Thyroid gland (tissue), 4 donors: ENCODE data around the gene NRARP. TPM values are rescaled to one million over a fixed set of nuclear protein-coding genes. Genes with fewer than 3 reads are reported as not detected.

Source experiments
- DNase-seq, 2 donors: peaks; one replicate each; pipeline ENCODE4 v3.0.0-alpha.2; 2019
- H3K27ac ChIP-seq, 3 donors: fragments of 200-600 bp; sonication (generic); 1 replicate in 2 of 3; 2 replicates in 1 of 3; pipeline ENCODE4 v1.5.1; 2016 to 2019; ENCODE audit warnings: mild to moderate bottlenecking in 1 of 3, moderate library complexity in 1 of 3
- H3K27me3 ChIP-seq: fragments of 200-600 bp; sonication (generic); one replicate; pipeline ENCODE4 v1.5.1; 2019
- H3K36me3 ChIP-seq, 2 donors: fragments of 200-600 bp; sonication (generic); one replicate each; pipeline ENCODE4 v1.5.1; 2016 to 2019
- H3K4me1 ChIP-seq, 2 donors: fragments of 200-600 bp; sonication (generic); one replicate each; pipeline ENCODE4 v1.5.1; 2017 to 2019
- H3K4me3 ChIP-seq, 3 donors: fragments of 200-600 bp; sonication (generic); replicated peaks in 1 of 3; 1 replicate in 2 of 3; 2 replicates in 1 of 3; pipeline ENCODE4 v1.5.1; 2016; ENCODE audit warnings: mild to moderate bottlenecking in 1 of 3
- H3K9me3 ChIP-seq: fragments of 200-600 bp; sonication (generic); one replicate; pipeline ENCODE4 v1.5.1; 2017
- POLR2A ChIP-seq, 2 donors: fragments of 450-650 bp; IDR thresholded peaks; one replicate each; pipeline ENCODE4 v1.6.1; 2017; ENCODE audit warnings: antibody characterized with exemption in 2 of 2, mild to moderate bottlenecking in 2 of 2, moderate library complexity in 1 of 2
- WGBS, 2 donors: methylation state at CpG; one replicate each; pipeline ENCODE4 v1.1.5; 2017; 5-methylcytosine and 5-hydroxymethylcytosine counted together
- intact Hi-C: fragments of 100-400 bp; cut with DNase I; formaldehyde crosslinking; loops from one replicate; pipeline ENCODE4 v1.15.1; 2023
- total RNA-seq, 4 donors: library from RNA; depleted of rRNA; stranded (reverse); fragments of >200 nt; gene quantifications; one replicate each; pipeline ENCODE4 v1.2.3, GENCODE V29; 2016
- TF ChIP-seq, protein P1 (sequence below), 6 experiments: fragments of 200-600 bp in 3 of 6; fragments of 450-650 bp in 3 of 6; sonication (generic) in 3 of 6; IDR thresholded peaks; one replicate each; pipeline ENCODE4 v1.5.1; 2016 to 2019; ENCODE audit warnings: antibody characterized with exemption in 6 of 6, mild to moderate bottlenecking in 2 of 6, inconsistent platforms in 1 of 6, moderate library complexity in 1 of 6

Gene NRARP
- total RNA-seq, 4 donors from 2014 or later = 1.8 to 10.2 (median 6.8) TPM

DNA sequence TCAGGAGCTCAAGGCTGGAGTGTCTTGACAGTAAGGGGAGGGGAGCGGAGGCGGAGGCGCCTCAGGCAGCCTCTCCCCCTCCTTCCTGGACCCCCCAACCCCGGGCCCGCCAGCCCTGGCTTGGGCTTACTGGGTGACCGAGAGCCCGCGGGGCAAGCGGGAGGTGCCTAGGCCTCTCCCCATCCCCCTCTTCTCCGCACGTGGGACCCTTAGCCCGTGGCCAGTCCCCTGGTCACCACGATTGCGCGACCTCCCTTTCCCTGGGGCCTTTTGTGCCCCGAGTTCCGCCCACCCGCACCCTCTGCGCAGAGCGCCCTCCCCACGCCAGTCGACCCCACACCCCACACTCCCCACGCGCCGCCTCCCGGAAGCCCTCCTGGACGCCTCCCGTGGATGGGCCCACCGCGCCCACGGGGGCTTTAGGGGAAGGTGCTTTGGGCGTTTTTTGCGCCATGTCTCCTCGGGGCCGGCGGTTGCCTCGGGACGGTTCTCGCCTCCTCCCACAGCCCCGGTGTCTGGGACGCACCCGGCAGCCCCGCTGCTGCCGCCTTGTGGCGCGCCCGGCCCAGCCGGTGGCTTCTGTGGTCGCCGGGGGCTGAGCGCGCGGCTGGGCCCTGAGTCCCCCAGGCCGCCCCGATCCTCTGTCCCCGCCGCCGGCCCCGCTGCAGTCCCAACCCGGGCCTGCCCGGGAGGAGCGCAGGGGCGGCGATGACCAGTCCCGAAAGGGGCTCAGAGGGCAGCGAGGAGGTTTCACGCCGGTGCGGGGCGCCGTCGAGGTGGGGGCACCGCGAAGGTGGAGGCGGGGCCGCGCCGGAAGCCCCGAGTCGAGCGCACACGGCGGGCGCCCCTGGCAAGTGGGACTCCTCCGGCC, 21.4 kb downstream of the NRARP start:
- Histone ChIP-seq H3K9me3 (no peaks in the 10 kb centered on the region), H3K4me1 (peaks cover 22 to 28% of the 10 kb centered on the region in 2 donors), H3K36me3 (no peaks in the 10 kb centered on the region), H3K4me3 (no peak overlapping the region), H3K27me3 (no peaks in the 10 kb centered on the region), H3K27ac (no peak overlapping the region)
- TF ChIP-seq POLR2A (IDR thresholded peaks at IDR 0.05) = no peak
- TF ChIP-seq, protein P1, sequence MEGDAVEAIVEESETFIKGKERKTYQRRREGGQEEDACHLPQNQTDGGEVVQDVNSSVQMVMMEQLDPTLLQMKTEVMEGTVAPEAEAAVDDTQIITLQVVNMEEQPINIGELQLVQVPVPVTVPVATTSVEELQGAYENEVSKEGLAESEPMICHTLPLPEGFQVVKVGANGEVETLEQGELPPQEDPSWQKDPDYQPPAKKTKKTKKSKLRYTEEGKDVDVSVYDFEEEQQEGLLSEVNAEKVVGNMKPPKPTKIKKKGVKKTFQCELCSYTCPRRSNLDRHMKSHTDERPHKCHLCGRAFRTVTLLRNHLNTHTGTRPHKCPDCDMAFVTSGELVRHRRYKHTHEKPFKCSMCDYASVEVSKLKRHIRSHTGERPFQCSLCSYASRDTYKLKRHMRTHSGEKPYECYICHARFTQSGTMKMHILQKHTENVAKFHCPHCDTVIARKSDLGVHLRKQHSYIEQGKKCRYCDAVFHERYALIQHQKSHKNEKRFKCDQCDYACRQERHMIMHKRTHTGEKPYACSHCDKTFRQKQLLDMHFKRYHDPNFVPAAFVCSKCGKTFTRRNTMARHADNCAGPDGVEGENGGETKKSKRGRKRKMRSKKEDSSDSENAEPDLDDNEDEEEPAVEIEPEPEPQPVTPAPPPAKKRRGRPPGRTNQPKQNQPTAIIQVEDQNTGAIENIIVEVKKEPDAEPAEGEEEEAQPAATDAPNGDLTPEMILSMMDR (IDR thresholded peaks at IDR 0.05) = no peak
- intact Hi-C loops = no loop called here
- no peak for DNase-seq
- WGBS, 2 donors = 62 to 70% methylated on average over 52 to 72 of the region's 85 CpGs

DNA sequence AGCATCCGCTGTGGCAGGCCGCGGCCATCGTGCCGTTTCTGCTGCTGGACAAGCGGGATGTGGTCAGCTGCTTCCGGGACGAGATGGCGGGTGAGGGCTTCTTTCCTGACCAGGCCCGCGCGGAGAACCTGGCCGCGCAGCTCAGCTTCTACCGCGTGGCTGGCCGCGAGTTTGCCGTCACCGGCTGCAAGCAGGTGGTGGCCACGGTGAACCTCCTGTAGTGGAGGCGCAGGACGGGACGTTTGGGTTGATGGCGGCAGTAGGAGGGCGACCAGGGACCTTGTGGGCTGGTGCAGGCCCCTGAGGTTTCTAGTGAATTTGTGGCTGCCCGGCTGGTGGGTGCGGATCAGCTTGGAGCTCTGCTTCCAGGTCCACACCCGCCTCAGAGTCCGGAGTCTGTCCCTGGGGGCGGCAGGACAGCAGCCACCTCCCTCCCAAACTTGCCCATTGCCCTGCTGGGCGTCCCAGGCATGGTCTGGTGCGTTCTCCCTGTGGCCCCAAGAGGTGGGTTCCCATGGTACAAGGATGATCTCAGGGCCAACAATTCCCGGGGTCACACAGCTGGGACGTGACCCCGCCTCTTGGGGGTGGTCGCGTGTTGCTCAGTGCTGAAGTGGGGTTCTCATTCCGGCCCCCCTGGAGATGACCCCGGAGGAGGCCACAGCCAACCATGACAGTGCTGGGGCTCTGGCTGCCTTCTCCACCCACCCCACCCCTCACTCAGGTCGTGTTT, 22.2 kb downstream of the NRARP start:
- intact Hi-C loops = no loop called here
- Histone ChIP-seq H3K9me3 (no peaks in the 10 kb centered on the region), H3K27me3 (no peaks in the 10 kb centered on the region), H3K36me3 (no peaks in the 10 kb centered on the region), H3K4me1 (peaks cover 22 to 30% of the 10 kb centered on the region in 2 donors), H3K4me3 (no peak overlapping the region), H3K27ac (no peak overlapping the region)
- DNase-seq = no peak
- 95% methylated on average over 19 to 35 of the region's 41 CpGs for WGBS, 2 donors
- TF ChIP-seq POLR2A (IDR thresholded peaks at IDR 0.05) = no peak
- TF ChIP-seq, protein P1 (IDR thresholded peaks at IDR 0.05) = no peak

DNA sequence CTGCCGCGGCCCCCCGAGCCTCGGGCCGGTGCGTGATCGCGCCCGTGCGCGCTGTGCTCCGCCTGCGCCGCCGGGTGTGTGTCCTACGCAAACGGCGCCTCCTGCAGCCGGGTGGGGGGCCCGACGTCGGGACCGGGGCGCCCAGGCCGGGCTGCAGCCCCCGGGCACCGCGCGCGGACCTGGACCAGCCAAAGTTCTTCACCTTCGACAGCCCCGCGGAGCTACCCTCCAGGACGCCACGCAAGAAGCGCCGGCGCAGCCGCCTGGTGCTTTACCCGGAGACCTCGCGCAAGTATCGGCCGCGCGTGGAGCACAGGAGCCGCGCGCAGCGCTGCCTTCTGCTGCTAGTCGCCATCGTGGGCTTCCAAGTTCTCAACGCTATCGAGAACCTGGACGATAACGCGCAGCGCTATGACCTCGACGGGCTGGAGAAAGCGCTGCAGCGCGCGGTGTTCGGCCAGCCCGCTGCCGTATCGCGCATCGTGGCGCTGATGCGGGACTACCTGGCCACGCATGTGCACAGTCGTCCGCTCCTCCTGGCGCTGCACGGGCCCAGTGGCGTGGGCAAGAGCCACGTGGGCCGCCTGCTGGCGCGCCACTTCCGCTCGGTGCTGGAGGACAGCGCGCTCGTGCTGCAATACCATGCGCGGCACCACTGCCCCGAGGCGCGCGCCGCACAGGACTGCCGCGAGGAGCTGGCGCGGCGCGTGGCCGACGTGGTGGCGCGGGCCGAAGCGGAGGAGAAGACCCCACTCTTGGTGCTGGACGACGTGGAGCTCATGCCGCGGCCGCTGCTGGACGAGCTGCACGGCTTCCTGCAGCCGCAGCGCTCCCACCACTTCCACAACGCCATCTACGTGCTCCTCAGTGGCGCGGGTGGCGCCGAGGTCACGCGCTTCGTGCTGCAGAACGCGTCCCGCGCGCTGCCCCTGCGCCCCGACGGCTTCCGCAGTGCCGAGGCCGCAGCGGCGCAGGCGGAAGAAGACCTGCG, 23.1 kb downstream of the NRARP start:
- Histone ChIP-seq H3K27ac (no peak overlapping the region), H3K4me3 (no peak overlapping the region), H3K27me3 (no peaks in the 10 kb centered on the region), H3K4me1 (peaks cover 29 to 35% of the 10 kb centered on the region in 2 donors), H3K36me3 (no peaks in the 10 kb centered on the region), H3K9me3 (no peaks in the 10 kb centered on the region)
- TF ChIP-seq, protein P1 (IDR thresholded peaks at IDR 0.05) = no peak
- TF ChIP-seq POLR2A (IDR thresholded peaks at IDR 0.05) = no peak
- no peak for DNase-seq
- 92 to 94% methylated on average over 100 to 117 of the region's 139 CpGs for WGBS, 2 donors
- intact Hi-C loops = no loop called here

DNA sequence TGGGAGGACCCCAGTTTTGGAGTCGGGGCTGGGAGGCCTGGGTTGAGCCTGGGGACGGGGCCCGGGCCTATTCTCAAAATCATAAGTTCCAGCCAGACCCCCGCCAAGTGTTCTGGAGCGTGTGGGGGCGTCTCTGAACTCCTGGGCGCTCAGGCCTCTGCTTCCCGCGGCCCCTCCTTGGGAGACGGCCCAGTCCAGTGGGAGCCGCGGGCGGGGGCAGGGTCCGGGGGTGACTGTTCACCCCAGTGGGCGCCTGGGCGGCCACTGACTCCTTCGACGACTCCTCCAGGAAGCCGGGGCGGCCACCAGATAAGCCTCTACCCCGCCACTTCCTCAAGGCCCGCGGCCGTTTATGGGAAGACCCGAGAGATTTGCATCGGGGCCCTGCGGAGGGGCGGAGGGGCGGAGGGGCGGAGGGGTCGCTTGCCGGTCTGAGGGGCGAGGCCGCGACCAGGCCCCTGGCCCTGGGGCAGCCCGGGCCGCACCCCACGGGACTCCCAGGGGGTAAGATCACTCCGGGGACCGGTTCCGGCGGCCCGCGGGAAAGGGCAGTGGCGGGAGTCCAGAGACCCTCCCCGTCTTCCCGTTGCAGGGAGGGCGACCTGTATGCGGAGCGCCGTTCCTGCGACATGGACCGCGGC, 23.9 kb downstream of the NRARP start:
- intact Hi-C loops = no loop called here
- Histone ChIP-seq H3K27ac (peak overlapping the region; percentile 82 to 86 (median 86)), H3K4me1 (peaks cover 32 to 39% of the 10 kb centered on the region in 2 donors), H3K27me3 (no peaks in the 10 kb centered on the region), H3K4me3 (peak overlapping the region in 2 of 3 donors; percentile 12 to 40), H3K36me3 (peaks cover 2% of the 10 kb centered on the region in 2 donors), H3K9me3 (no peaks in the 10 kb centered on the region)
- no peak for DNase-seq
- TF ChIP-seq, protein P1 (IDR thresholded peaks at IDR 0.05) = no peak
- no peak for TF ChIP-seq POLR2A (IDR thresholded peaks at IDR 0.05)
- 13 to 14% methylated on average over 6 to 10 of the region's 54 CpGs for WGBS, 2 donors
